K562 (cell line): ENCODE data around the gene ACSF3. TPM values are rescaled to one million over a fixed set of nuclear protein-coding genes. Genes with fewer than 3 reads are reported as not detected.

Experiments used
- ATAC-seq: fragments of 200-7000 bp; cut with Tn5 transposase; 3 replicates; pipeline ENCODE4 v1.9.1; 2020; ENCODE audit warnings: moderate library complexity
- BruUV-seq: library from RNA; stranded (reverse); fragments of 400-500 nt; replicated peaks from 2 replicates; lab custom pipeline; 2021; lab: Mats Ljungman, UMichigan
- CTCF ChIA-PET: fragments of 300-600 bp; formaldehyde crosslinking; extraction: SDS; loops from one replicate; lab custom pipeline; 2021; ENCODE audit warnings: low intra/inter-chr PET ratio; lab: Yijun Ruan, JAX
- POLR2A ChIA-PET: fragments of 300-600, 350-650 bp; sonication (Branson Sonifier 250); formaldehyde crosslinking; extraction: SDS; loops from one replicate; lab custom pipeline; 2021; ENCODE audit warnings: antibody characterized with exemption, inconsistent platforms; lab: Yijun Ruan, JAX
- DNase-seq, 4 experiments: peaks; one replicate each; pipeline versions ENCODE4 v3.0.0 to v3.0.0-alpha.2; 2011 to 2018; ENCODE audit warnings: low spot score in 3 of 4, mixed read lengths in 3 of 4; ENCODE audit errors: extremely low read depth in 1 of 4
- FAIRE-seq: peaks from 2 replicates; lab custom pipeline; 2011; peaks lifted over from hg19 to GRCh38; lab: Jason Lieb, UNC
- H2AFZ ChIP-seq: 2 replicates; pipeline ENCODE4 v1.6.0; 2011; ENCODE audit warnings: low read depth, low read length, control low read depth, inconsistent platforms
- H3K27ac ChIP-seq: fragments of 200-600 bp; 3 replicates; pipeline ENCODE4 v1.8.0; 2011; ENCODE audit warnings: low read depth, mild to moderate bottlenecking, control low read depth, inconsistent platforms, low read length, moderate library complexity, mixed read lengths; ENCODE audit errors: extremely low read depth
- H3K27me3 ChIP-seq, 2 experiments: fragments of 300-600 bp in 1 of 2; 2 replicates in 1 of 2; 3 replicates in 1 of 2; pipeline versions ENCODE4 v1.6.0 to v1.8.0; 2011; ENCODE audit warnings: inconsistent platforms in 2 of 2, low read length in 2 of 2, mild to moderate bottlenecking in 1 of 2, mixed read lengths in 1 of 2, moderate library complexity in 1 of 2; ENCODE audit not compliant: control insufficient read depth in 2 of 2, insufficient read depth in 2 of 2
- H3K36me3 ChIP-seq: fragments of 300-600 bp; 3 replicates; pipeline ENCODE4 v1.8.0; 2011; ENCODE audit warnings: mild to moderate bottlenecking, low read length, inconsistent platforms; ENCODE audit not compliant: control insufficient read depth, insufficient read depth
- H3K4me1 ChIP-seq, 2 experiments: fragments of 200-600 bp in 1 of 2; replicated peaks in 1 of 2; 2 replicates in 1 of 2; 3 replicates in 1 of 2; pipeline versions ENCODE4 v1.5.1 to v1.8.0; 2011; ENCODE audit warnings: inconsistent platforms in 2 of 2, low read length in 2 of 2, mild to moderate bottlenecking in 1 of 2, mixed read lengths in 1 of 2, moderate library complexity in 1 of 2; ENCODE audit not compliant: control insufficient read depth in 2 of 2, insufficient read depth in 2 of 2
- H3K4me2 ChIP-seq: 2 replicates; pipeline ENCODE4 v1.6.1; 2011; ENCODE audit warnings: low read length, control low read depth, inconsistent platforms, mixed read lengths; ENCODE audit not compliant: insufficient read depth
- H3K4me3 ChIP-seq: fragments of 200-600 bp; sonication (generic), shearing (Covaris generic); 2 replicates; pipeline ENCODE4 v1.5.1; 2016; ENCODE audit warnings: control low read depth, inconsistent platforms
- H3K79me2 ChIP-seq: fragments of 200-600 bp; 3 replicates; pipeline ENCODE4 v1.8.0; 2011; ENCODE audit warnings: low read length, inconsistent platforms; ENCODE audit not compliant: control insufficient read depth, insufficient read depth
- H3K9ac ChIP-seq, 2 experiments: 2 replicates each; pipeline versions ENCODE4 v1.6.0 to v1.6.1; 2011; ENCODE audit warnings: low read depth in 2 of 2, low read length in 2 of 2, control low read depth in 1 of 2, inconsistent platforms in 1 of 2, mild to moderate bottlenecking in 1 of 2, mixed read lengths in 1 of 2; ENCODE audit not compliant: insufficient read depth in 1 of 2
- H3K9me1 ChIP-seq: one replicate; pipeline ENCODE4 v1.6.0; 2011; ENCODE audit warnings: inconsistent platforms, mild to moderate bottlenecking, low read length, moderate library complexity; ENCODE audit not compliant: control insufficient read depth, insufficient read depth
- H3K9me3 ChIP-seq: replicated peaks from 2 replicates; pipeline ENCODE4 v1.5.1; 2011; ENCODE audit warnings: low read depth, low read length, inconsistent platforms; ENCODE audit not compliant: control insufficient read depth, insufficient read depth
- H4K20me1 ChIP-seq: replicated peaks from 2 replicates; pipeline ENCODE4 v1.6.1; 2011; ENCODE audit warnings: low read length, inconsistent platforms, mixed read lengths; ENCODE audit not compliant: control insufficient read depth, insufficient read depth
- ARID2 ChIP-seq: fragments of 450-650 bp; IDR thresholded peaks from 2 replicates; pipeline ENCODE4 v1.6.1; 2017; ENCODE audit warnings: antibody characterized with exemption, mild to moderate bottlenecking
- BCL6 ChIP-seq: fragments of 250-450 bp; sonication (Bioruptor Pico); IDR thresholded peaks from 2 replicates; pipeline ENCODE4 v1.4.0; 2020
- CCNT2 ChIP-seq: IDR thresholded peaks from 2 replicates; pipeline ENCODE4 v1.6.1; 2011; ENCODE audit warnings: borderline replicate concordance, low read depth, mild to moderate bottlenecking, moderate library complexity, mixed read lengths, low read length; ENCODE audit not compliant: insufficient read length; ENCODE audit errors: extremely low read depth
- DPF2 ChIP-seq: fragments of 450-650 bp; IDR thresholded peaks from 2 replicates; pipeline ENCODE4 v1.6.1; 2016
- EZH2 ChIP-seq: IDR thresholded peaks from 2 replicates; pipeline ENCODE4 v1.6.1; 2012; ENCODE audit warnings: low read depth, mild to moderate bottlenecking, inconsistent platforms, low read length, borderline replicate concordance
- HEY1 ChIP-seq: fragments of 250-450 bp; sonication (Bioruptor Pico); IDR thresholded peaks from 2 replicates; pipeline ENCODE4 v1.5.0; 2020; ENCODE audit warnings: mild to moderate bottlenecking, moderate library complexity, borderline replicate concordance
- PHB ChIP-seq: fragments of 250-450 bp; sonication (Bioruptor Pico); IDR thresholded peaks from 2 replicates; pipeline ENCODE4 v1.5.0; 2021
- SREBF2 ChIP-seq: sonication (generic); formaldehyde crosslinking; IDR thresholded peaks from 2 replicates; pipeline ENCODE4 v1.4.0; 2020; ENCODE audit warnings: mild to moderate bottlenecking, missing genetic modification reagents
- THRAP3 ChIP-seq: fragments of 450-650 bp; IDR thresholded peaks from 2 replicates; pipeline ENCODE4 v1.6.1; 2016; ENCODE audit warnings: mild to moderate bottlenecking, inconsistent platforms, borderline replicate concordance
- ZNF263 ChIP-seq: sonication (generic); formaldehyde crosslinking; IDR thresholded peaks from 2 replicates; pipeline ENCODE4 v1.8.0; 2022; ENCODE audit warnings: mild to moderate bottlenecking, missing genetic modification reagents, borderline replicate concordance
- WGBS: fragments of 100-300 bp; shearing (Covaris generic); methylation state at CpG from one replicate; pipeline ENCODE4 v1.1.6; 2016; ENCODE audit warnings: low coverage, mixed read lengths; ENCODE audit not compliant: insufficient coverage; ENCODE audit errors: missing lambda C conversion rate; 5-methylcytosine and 5-hydroxymethylcytosine counted together
- in situ Hi-C: fragments of 300-500 bp; cut with MboI; formaldehyde crosslinking; loops from 4 replicates; pipeline ENCODE4 v1.15.0; 2018; ENCODE audit warnings: inconsistent platforms, mixed read lengths
- intact Hi-C: fragments of 100-400 bp; cut with micrococcal nuclease; formaldehyde crosslinking; loops from 2 replicates; pipeline ENCODE4 v1.14.2; 2022
- polyA plus RNA-seq, 8 experiments: library from polyadenylated mRNA; depleted of rRNA in 4 of 8; stranded (reverse) in 5 of 8; unstranded in 3 of 8; fragments of >200 nt; fragmentation: Nextera tagmentation in 2 of 8; fragmentation: Illumina TruSeq in 1 of 8; extraction: Ambion mirVana in 2 of 8; extraction: Trizol in 1 of 8; gene quantifications; 2 replicates each; pipeline versions ENCODE4 v1.2.1 to v1.2.3, GENCODE V29; 2011 to 2014; ENCODE audit warnings: inconsistent platforms in 1 of 8, missing spikeins in 1 of 8
- total RNA-seq, 7 experiments: library from RNA; depleted of rRNA in 6 of 7; stranded (reverse); fragments of >200 nt in 6 of 7; fragmentation: Illumina TruSeq in 2 of 7; extraction: Trizol in 2 of 7; gene quantifications; 2 replicates each; pipeline versions ENCODE4 v1.2.1 to v1.2.3, GENCODE V29; 2011 to 2021; ENCODE audit warnings: low replicate concordance in 1 of 7
- TF ChIP-seq, protein P1 (sequence below): fragments of 450-650 bp; IDR thresholded peaks from 2 replicates; pipeline ENCODE4 v1.6.1; 2016; ENCODE audit warnings: low read depth
- TF ChIP-seq, protein P2 (sequence below), 2 experiments: fragments of 450-650 bp; IDR thresholded peaks; 2 replicates each; pipeline ENCODE4 v1.6.1; 2018; ENCODE audit warnings: mild to moderate bottlenecking in 2 of 2, low read depth in 1 of 2; ENCODE audit not compliant: partially characterized antibody in 2 of 2

Gene ACSF3
- total and polyA plus RNA-seq, 9 of the 15 experiments (the other 6 are each of a cell fraction or from before 2014, with no cell fraction given) = 0.77 to 32.8 (median 14.7) TPM

DNA sequence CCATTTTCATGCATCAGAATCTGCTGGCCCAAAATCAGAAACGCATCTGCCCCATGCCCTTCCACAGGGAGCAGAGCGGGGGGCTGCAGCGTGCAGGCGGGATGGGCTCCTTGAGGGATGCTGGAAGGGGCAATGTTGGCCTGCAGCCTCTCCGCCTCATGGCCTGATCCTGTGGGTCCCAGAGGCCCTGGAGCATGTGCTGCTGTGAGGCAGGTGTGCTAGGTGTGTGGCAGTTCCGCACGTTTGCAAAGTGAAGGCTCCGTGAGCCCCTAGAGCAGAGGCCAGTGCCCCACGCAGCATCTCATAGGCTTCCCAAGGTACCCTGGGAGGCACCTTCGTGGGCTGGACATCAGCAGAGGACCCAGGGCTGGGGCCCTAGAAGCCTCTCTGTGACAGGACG lies 41.5 kb downstream of the ACSF3 start:
- CTCF ChIA-PET = no interaction called here
- no peak overlapping the region for H3K4me3 ChIP-seq
- H3K9me1 ChIP-seq = no peaks in the 10 kb centered on the region
- peaks cover 36% of the 10 kb centered on the region; the same call in 2 of the 3 replicates for H3K36me3 ChIP-seq
- BruUV-seq = no TSS peak
- intact Hi-C loops (no loop called here), in situ Hi-C loops (no loop called here)
- FAIRE-seq (no peak), ATAC-seq (no peak), DNase-seq (no peak)
- no peaks in the 10 kb centered on the region for H3K27me3 ChIP-seq
- no peaks in the 10 kb centered on the region for H3K79me2 ChIP-seq
- no peak overlapping the region for H3K27ac ChIP-seq
- H3K9ac ChIP-seq = no peak overlapping the region; a peak in 1 of 4 replicates
- POLR2A ChIA-PET = no interaction called here
- no peak overlapping the region for H2AFZ ChIP-seq
- no peak overlapping the region for H3K4me2 ChIP-seq
- peaks cover 2% of the 10 kb centered on the region; the same call in 1 of the 2 replicates for H3K9me3 ChIP-seq
- no peaks in the 10 kb centered on the region for H4K20me1 ChIP-seq
- 90% methylated on average over 11 of the region's 11 CpGs for WGBS
- H3K4me1 ChIP-seq = peaks cover 0 to 26% of the 10 kb centered on the region in 2 experiments; a peak in 2 of 5 replicates
- no peak for TF ChIP-seq EZH2
- TF ChIP-seq, protein P1, sequence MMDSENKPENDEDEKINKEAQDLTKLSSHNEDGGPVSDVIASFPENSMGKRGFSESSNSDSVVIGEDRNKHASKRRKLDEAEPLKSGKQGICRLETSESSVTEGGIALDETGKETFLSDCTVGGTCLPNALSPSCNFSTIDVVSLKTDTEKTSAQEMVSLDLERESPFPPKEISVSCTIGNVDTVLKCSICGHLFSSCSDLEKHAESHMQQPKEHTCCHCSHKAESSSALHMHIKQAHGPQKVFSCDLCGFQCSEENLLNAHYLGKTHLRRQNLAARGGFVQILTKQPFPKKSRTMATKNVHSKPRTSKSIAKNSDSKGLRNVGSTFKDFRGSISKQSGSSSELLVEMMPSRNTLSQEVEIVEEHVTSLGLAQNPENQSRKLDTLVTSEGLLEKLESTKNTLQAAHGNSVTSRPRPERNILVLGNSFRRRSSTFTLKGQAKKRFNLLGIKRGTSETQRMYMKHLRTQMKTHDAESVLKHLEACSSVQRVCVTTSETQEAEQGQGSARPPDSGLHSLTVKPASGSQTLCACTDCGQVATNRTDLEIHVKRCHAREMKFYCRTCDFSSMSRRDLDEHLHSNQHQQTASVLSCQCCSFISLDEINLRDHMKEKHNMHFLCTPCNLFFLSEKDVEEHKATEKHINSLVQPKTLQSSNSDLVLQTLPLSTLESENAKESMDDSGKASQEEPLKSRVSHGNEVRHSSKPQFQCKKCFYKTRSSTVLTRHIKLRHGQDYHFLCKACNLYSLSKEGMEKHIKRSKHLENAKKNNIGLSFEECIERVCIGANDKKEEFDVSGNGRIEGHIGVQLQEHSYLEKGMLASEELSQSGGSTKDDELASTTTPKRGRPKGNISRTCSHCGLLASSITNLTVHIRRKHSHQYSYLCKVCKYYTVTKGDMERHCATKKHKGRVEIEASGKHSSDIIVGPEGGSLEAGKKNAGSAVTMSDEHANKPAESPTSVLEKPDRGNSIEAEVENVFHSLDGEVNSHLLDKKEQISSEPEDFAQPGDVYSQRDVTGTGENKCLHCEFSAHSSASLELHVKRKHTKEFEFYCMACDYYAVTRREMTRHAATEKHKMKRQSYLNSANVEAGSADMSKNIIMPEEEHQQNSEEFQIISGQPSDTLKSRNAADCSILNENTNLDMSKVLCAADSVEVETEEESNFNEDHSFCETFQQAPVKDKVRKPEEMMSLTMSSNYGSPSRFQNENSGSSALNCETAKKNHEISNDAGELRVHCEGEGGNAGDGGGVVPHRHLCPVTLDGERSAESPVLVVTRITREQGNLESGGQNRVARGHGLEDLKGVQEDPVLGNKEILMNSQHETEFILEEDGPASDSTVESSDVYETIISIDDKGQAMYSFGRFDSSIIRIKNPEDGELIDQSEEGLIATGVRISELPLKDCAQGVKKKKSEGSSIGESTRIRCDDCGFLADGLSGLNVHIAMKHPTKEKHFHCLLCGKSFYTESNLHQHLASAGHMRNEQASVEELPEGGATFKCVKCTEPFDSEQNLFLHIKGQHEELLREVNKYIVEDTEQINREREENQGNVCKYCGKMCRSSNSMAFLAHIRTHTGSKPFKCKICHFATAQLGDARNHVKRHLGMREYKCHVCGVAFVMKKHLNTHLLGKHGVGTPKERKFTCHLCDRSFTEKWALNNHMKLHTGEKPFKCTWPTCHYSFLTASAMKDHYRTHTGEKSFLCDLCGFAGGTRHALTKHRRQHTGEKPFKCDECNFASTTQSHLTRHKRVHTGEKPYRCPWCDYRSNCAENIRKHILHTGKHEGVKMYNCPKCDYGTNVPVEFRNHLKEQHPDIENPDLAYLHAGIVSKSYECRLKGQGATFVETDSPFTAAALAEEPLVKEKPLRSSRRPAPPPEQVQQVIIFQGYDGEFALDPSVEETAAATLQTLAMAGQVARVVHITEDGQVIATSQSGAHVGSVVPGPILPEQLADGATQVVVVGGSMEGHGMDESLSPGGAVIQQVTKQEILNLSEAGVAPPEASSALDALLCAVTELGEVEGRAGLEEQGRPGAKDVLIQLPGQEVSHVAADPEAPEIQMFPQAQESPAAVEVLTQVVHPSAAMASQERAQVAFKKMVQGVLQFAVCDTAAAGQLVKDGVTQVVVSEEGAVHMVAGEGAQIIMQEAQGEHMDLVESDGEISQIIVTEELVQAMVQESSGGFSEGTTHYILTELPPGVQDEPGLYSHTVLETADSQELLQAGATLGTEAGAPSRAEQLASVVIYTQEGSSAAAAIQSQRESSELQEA = no peak
- no peak for TF ChIP-seq SREBF2 (CRISPR knock-in tag)
- TF ChIP-seq BCL6 (CRISPR knock-in tag) = no peak
- TF ChIP-seq, protein P2, sequence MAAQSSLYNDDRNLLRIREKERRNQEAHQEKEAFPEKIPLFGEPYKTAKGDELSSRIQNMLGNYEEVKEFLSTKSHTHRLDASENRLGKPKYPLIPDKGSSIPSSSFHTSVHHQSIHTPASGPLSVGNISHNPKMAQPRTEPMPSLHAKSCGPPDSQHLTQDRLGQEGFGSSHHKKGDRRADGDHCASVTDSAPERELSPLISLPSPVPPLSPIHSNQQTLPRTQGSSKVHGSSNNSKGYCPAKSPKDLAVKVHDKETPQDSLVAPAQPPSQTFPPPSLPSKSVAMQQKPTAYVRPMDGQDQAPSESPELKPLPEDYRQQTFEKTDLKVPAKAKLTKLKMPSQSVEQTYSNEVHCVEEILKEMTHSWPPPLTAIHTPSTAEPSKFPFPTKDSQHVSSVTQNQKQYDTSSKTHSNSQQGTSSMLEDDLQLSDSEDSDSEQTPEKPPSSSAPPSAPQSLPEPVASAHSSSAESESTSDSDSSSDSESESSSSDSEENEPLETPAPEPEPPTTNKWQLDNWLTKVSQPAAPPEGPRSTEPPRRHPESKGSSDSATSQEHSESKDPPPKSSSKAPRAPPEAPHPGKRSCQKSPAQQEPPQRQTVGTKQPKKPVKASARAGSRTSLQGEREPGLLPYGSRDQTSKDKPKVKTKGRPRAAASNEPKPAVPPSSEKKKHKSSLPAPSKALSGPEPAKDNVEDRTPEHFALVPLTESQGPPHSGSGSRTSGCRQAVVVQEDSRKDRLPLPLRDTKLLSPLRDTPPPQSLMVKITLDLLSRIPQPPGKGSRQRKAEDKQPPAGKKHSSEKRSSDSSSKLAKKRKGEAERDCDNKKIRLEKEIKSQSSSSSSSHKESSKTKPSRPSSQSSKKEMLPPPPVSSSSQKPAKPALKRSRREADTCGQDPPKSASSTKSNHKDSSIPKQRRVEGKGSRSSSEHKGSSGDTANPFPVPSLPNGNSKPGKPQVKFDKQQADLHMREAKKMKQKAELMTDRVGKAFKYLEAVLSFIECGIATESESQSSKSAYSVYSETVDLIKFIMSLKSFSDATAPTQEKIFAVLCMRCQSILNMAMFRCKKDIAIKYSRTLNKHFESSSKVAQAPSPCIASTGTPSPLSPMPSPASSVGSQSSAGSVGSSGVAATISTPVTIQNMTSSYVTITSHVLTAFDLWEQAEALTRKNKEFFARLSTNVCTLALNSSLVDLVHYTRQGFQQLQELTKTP (IDR thresholded peaks at IDR 0.05; ENCODE audit: low read depth in 1 of 2, partially characterized antibody in 2 of 2) = no peak
- no peak for TF ChIP-seq DPF2
- TF ChIP-seq CCNT2 = no peak
- TF ChIP-seq ARID2 = no peak
- no peak for TF ChIP-seq THRAP3
- no peak for TF ChIP-seq HEY1 (CRISPR knock-in tag)
- TF ChIP-seq PHB = no peak
- no peak for TF ChIP-seq ZNF263 (CRISPR knock-in tag)
